Stomach smooth muscle (tissue), 2 donors: ENCODE results near the gene COL6A3.

Experiments used
- H3K27ac ChIP-seq: one replicate; pipeline ENCODE4 v1.7.0; 2013; ENCODE audit warnings: mild to moderate bottlenecking, low read length, inconsistent platforms
- H3K27me3 ChIP-seq, 2 donors: one replicate each; pipeline ENCODE4 v1.7.0; 2013; ENCODE audit warnings: low read length in 2 of 2; ENCODE audit not compliant: insufficient read depth in 2 of 2, control insufficient read depth in 1 of 2
- H3K36me3 ChIP-seq, 2 donors: one replicate each; pipeline ENCODE4 v1.7.0; 2013; ENCODE audit warnings: low read length in 2 of 2; ENCODE audit not compliant: control insufficient read depth in 2 of 2, insufficient read depth in 2 of 2
- H3K4me1 ChIP-seq: one replicate; pipeline ENCODE4 v1.7.0; 2013; ENCODE audit warnings: low read length; ENCODE audit not compliant: control insufficient read depth, insufficient read depth
- H3K4me3 ChIP-seq, 2 donors: one replicate each; pipeline ENCODE4 v1.7.0; 2013; ENCODE audit warnings: low read length in 2 of 2
- H3K9ac ChIP-seq, 2 donors: one replicate each; pipeline ENCODE4 v1.7.0; 2013; ENCODE audit warnings: low read length in 2 of 2, mild to moderate bottlenecking in 1 of 2
- H3K9me3 ChIP-seq, 2 donors: one replicate each; pipeline ENCODE4 v1.7.0; 2013; ENCODE audit warnings: low read length in 2 of 2; ENCODE audit not compliant: control insufficient read depth in 2 of 2
- donor health status: healthy.
- donor health status: Pancreatic carcinoma.

The COL6A3 gene

GRCh38 chr2:237282568-237283128, 131.3 kb downstream of the COL6A3 start:
- Histone ChIP-seq H3K9ac (no peak overlapping the region), H3K9me3 (no peaks in the 10 kb centered on the region), H3K36me3 (no peaks in the 10 kb centered on the region), H3K4me1 (peaks cover 34% of the 10 kb centered on the region), H3K4me3 (no peak overlapping the region), H3K27me3 (no peaks in the 10 kb centered on the region), H3K27ac (no peak overlapping the region)

- Histone ChIP-seq H3K4me1 (peaks cover 34% of the 10 kb centered on the region), H3K9ac (no peak overlapping the region), H3K27ac (no peak overlapping the region), H3K27me3 (no peaks in the 10 kb centered on the region), H3K4me3 (no peak overlapping the region), H3K9me3 (no peaks in the 10 kb centered on the region), H3K36me3 (no peaks in the 10 kb centered on the region)
These were observed 132.1 kb downstream of the COL6A3 start for GRCh38 chr2:237281836-237282306.

DNA sequence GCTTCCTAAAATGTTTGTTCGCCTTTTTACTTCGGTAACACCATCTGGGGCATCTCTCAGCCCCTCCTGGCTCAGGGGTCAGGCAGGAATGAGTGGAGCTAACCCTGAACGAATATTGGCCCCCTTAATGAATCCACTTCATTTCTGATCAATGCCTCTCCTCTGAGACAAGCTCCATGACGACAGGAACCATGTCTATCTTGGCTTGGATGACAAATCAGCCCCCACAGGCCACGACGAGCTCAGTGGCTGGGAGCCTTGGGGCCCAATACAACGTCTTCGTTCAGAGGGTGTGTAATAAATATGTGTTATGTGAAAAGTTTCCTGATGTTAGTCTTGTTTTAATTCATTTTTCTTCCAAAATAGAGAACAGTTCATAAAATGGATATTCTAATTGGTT, 133.0 kb downstream of the COL6A3 start:
- no peaks in the 10 kb centered on the region for H3K36me3 ChIP-seq
- H3K4me1 ChIP-seq = peaks cover 34% of the 10 kb centered on the region
- no peaks in the 10 kb centered on the region for H3K27me3 ChIP-seq
- H3K4me3 ChIP-seq = no peak overlapping the region
- no peak overlapping the region for H3K27ac ChIP-seq
- no peaks in the 10 kb centered on the region for H3K9me3 ChIP-seq
- H3K9ac ChIP-seq = no peak overlapping the region

- H3K9ac ChIP-seq = no peak overlapping the region
- no peak overlapping the region for H3K4me3 ChIP-seq
- peaks cover 34% of the 10 kb centered on the region for H3K4me1 ChIP-seq
- H3K36me3 ChIP-seq = no peaks in the 10 kb centered on the region
- H3K27me3 ChIP-seq = no peaks in the 10 kb centered on the region
- no peak overlapping the region for H3K27ac ChIP-seq
- H3K9me3 ChIP-seq = no peaks in the 10 kb centered on the region
These were observed 133.7 kb downstream of the COL6A3 start for GRCh38 chr2:237280229-237280628.

- Histone ChIP-seq H3K9me3 (no peaks in the 10 kb centered on the region), H3K27me3 (no peaks in the 10 kb centered on the region), H3K4me3 (peak overlapping the region in 1 of 2 donors; percentile 35), H3K36me3 (no peaks in the 10 kb centered on the region), H3K4me1 (peaks cover 34% of the 10 kb centered on the region), H3K9ac (peak overlapping the region in 1 of 2 donors; percentile 29), H3K27ac (peak overlapping the region; percentile 71)
These were observed 134.8 kb downstream of the COL6A3 start for GRCh38 chr2:237279012-237279768.

DNA sequence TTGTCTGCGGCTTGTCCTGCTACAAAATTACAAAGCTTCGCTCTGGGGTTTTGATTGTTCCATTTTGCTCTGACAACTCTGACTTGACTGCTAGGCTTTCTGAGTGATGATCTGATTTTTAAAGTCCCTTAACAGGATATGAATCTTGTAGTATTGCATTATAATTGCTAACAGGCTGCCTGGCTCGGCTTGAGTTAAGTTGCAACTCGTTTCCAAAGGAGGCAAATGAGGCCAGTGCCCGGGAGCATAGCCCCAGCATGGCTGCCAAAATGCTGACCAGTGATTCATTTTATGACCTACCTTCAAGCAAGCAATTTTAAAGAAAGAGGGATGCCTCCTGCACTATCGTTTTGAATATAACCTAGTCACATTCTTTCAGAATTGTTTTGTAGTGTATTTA, 135.4 kb downstream of the COL6A3 start:
- H3K27ac ChIP-seq = peak overlapping the region; percentile 71
- H3K4me1 ChIP-seq = peaks cover 34% of the 10 kb centered on the region
- H3K36me3 ChIP-seq = no peaks in the 10 kb centered on the region
- no peaks in the 10 kb centered on the region for H3K9me3 ChIP-seq
- H3K27me3 ChIP-seq = no peaks in the 10 kb centered on the region
- peak overlapping the region in 1 of 2 donors; percentile 13 for H3K9ac ChIP-seq
- no peak overlapping the region for H3K4me3 ChIP-seq

GRCh38 chr2:237276716-237277490, 137.1 kb downstream of the COL6A3 start:
- no peak overlapping the region for H3K9ac ChIP-seq
- no peak overlapping the region for H3K4me3 ChIP-seq
- no peak overlapping the region for H3K27ac ChIP-seq
- no peaks in the 10 kb centered on the region for H3K27me3 ChIP-seq
- H3K4me1 ChIP-seq = peaks cover 23% of the 10 kb centered on the region
- no peaks in the 10 kb centered on the region for H3K36me3 ChIP-seq
- no peaks in the 10 kb centered on the region for H3K9me3 ChIP-seq
